HEK293 (cell line): ENCODE data around the gene NEK2.

Experiments used
- CTCF ChIA-PET: fragments of 350-600 bp; formaldehyde crosslinking; extraction: SDS; loops from one replicate; lab custom pipeline; 2021; ENCODE audit warnings: antibody characterized with exemption; lab: Yijun Ruan, JAX
- POLR2A ChIA-PET: fragments of 300-600 bp; formaldehyde crosslinking; extraction: SDS; loops from one replicate; lab custom pipeline; 2020; ENCODE audit warnings: antibody characterized with exemption, inconsistent platforms; lab: Yijun Ruan, JAX
- H3K27ac ChIP-seq: fragments of 200-500 bp; sonication (Bioruptor generic); 2 replicates; pipeline ENCODE4 v1.5.1; 2014; ENCODE audit warnings: low read depth, low read length, control low read depth, inconsistent platforms; ENCODE audit errors: extremely low read depth
- H3K36me3 ChIP-seq, 2 experiments: fragments of 200-500 bp in 1 of 2; sonication (Bioruptor generic) in 1 of 2; 1 replicate in 1 of 2; 2 replicates in 1 of 2; pipeline ENCODE4 v1.5.1; 2014 to 2017; ENCODE audit warnings: inconsistent platforms in 2 of 2, low read length in 2 of 2; ENCODE audit not compliant: control insufficient read depth in 2 of 2, insufficient read depth in 1 of 2
- H3K4me1 ChIP-seq: fragments of 200-500 bp; sonication (Bioruptor generic); 2 replicates; pipeline ENCODE4 v1.5.1; 2014; ENCODE audit warnings: mild to moderate bottlenecking, low read length, inconsistent platforms; ENCODE audit not compliant: control insufficient read depth, insufficient read depth
- H3K4me3 ChIP-seq: 2 replicates; pipeline ENCODE4 v1.5.1; 2011; ENCODE audit warnings: low read depth, mild to moderate bottlenecking, control low read depth, low read length, moderate library complexity
- H3K9me3 ChIP-seq: fragments of 200-500 bp; sonication (Bioruptor generic); 2 replicates; pipeline ENCODE4 v1.5.1; 2014; ENCODE audit warnings: low read depth, low read length, inconsistent platforms; ENCODE audit not compliant: control insufficient read depth, insufficient read depth
- BCL11A ChIP-seq: fragments of 450-650 bp; formaldehyde crosslinking; IDR thresholded peaks from 2 replicates; pipeline ENCODE4 v1.5.1; 2016; ENCODE audit warnings: low read depth, missing biosample characterization, missing genetic modification characterization
- GLI4 ChIP-seq: fragments of 450-650 bp; formaldehyde crosslinking; IDR thresholded peaks from 2 replicates; pipeline ENCODE4 v1.5.1; 2016; ENCODE audit warnings: missing biosample characterization, missing genetic modification characterization
- PRDM1 ChIP-seq: fragments of 450-650 bp; formaldehyde crosslinking; IDR thresholded peaks from 2 replicates; pipeline ENCODE4; 2016; ENCODE audit warnings: missing biosample characterization, missing genetic modification characterization
- PRDM10 ChIP-seq: fragments of 450-650 bp; formaldehyde crosslinking; IDR thresholded peaks from 2 replicates; pipeline ENCODE4 v1.5.1; 2016; ENCODE audit warnings: missing biosample characterization, missing genetic modification characterization
- SP7 ChIP-seq: fragments of 450-650 bp; formaldehyde crosslinking; IDR thresholded peaks from 2 replicates; pipeline ENCODE4 v1.5.1; 2016; ENCODE audit warnings: missing biosample characterization, missing genetic modification characterization
- TCF7L2 ChIP-seq: IDR thresholded peaks from 2 replicates; pipeline ENCODE4 v1.6.1; 2011; ENCODE audit warnings: low read depth, mild to moderate bottlenecking, inconsistent platforms, low read length, moderate library complexity, borderline replicate concordance
- TRIM28 ChIP-seq: IDR thresholded peaks from 2 replicates; pipeline ENCODE4 v1.6.1; 2011; ENCODE audit warnings: low read length, control low read depth, borderline replicate concordance
- ZIC2 ChIP-seq: fragments of 450-650 bp; formaldehyde crosslinking; IDR thresholded peaks from 2 replicates; pipeline ENCODE4 v1.5.1; 2016; ENCODE audit warnings: missing biosample characterization, missing genetic modification characterization
- ZNF132 ChIP-seq: fragments of 450-650 bp; formaldehyde crosslinking; IDR thresholded peaks from 2 replicates; pipeline ENCODE4 v1.5.1; 2017; ENCODE audit warnings: missing biosample characterization, missing genetic modification characterization, borderline replicate concordance
- ZNF140 ChIP-seq: fragments of 450-650 bp; formaldehyde crosslinking; IDR thresholded peaks from 2 replicates; pipeline ENCODE4 v1.5.1; 2016; ENCODE audit warnings: missing biosample characterization, missing genetic modification characterization
- ZNF184 ChIP-seq: fragments of 450-650 bp; IDR thresholded peaks from 2 replicates; pipeline ENCODE4 v1.5.1; 2018; ENCODE audit warnings: missing biosample characterization, mild to moderate bottlenecking, missing genetic modification characterization
- ZNF214 ChIP-seq: fragments of 450-650 bp; formaldehyde crosslinking; IDR thresholded peaks from 2 replicates; pipeline ENCODE4 v1.5.1; 2017; ENCODE audit warnings: missing biosample characterization, mild to moderate bottlenecking, missing genetic modification characterization, borderline replicate concordance
- ZNF24 ChIP-seq: fragments of 450-650 bp; formaldehyde crosslinking; IDR thresholded peaks from 2 replicates; pipeline ENCODE4 v1.5.1; 2016; ENCODE audit warnings: missing biosample characterization, missing genetic modification characterization
- ZNF266 ChIP-seq: fragments of 450-650 bp; formaldehyde crosslinking; IDR thresholded peaks from 2 replicates; pipeline ENCODE4 v1.5.1; 2016; ENCODE audit warnings: missing biosample characterization, missing genetic modification characterization, low read depth
- ZNF391 ChIP-seq: fragments of 450-650 bp; formaldehyde crosslinking; IDR thresholded peaks from 2 replicates; pipeline ENCODE4 v1.5.1; 2016; ENCODE audit warnings: low read depth, missing biosample characterization, missing genetic modification characterization, borderline replicate concordance
- ZNF488 ChIP-seq: fragments of 450-650 bp; formaldehyde crosslinking; IDR thresholded peaks from 2 replicates; pipeline ENCODE4 v1.5.1; 2016; ENCODE audit warnings: missing biosample characterization, missing genetic modification characterization
- ZNF501 ChIP-seq: fragments of 450-650 bp; formaldehyde crosslinking; IDR thresholded peaks from 2 replicates; pipeline ENCODE4 v1.5.1; 2016; ENCODE audit warnings: missing biosample characterization, missing genetic modification characterization
- ZNF791 ChIP-seq: fragments of 450-650 bp; formaldehyde crosslinking; IDR thresholded peaks from 2 replicates; pipeline ENCODE4 v1.5.1; 2016; ENCODE audit warnings: missing biosample characterization, missing genetic modification characterization
- ZSCAN30 ChIP-seq: fragments of 450-650 bp; IDR thresholded peaks from 2 replicates; pipeline ENCODE4 v1.5.1; 2018; ENCODE audit warnings: missing biosample characterization, mild to moderate bottlenecking, missing genetic modification characterization, moderate library complexity
- TF ChIP-seq, protein P1 (sequence below): fragments of 450-650 bp; formaldehyde crosslinking; IDR thresholded peaks from 2 replicates; pipeline ENCODE4 v1.5.1; 2016; ENCODE audit warnings: missing biosample characterization, missing genetic modification characterization, low read depth

The NEK2 gene

GRCh38 chr1:211676106-211676583 is 724 bp upstream of the NEK2 start (continued):
- TF ChIP-seq, protein P1, sequence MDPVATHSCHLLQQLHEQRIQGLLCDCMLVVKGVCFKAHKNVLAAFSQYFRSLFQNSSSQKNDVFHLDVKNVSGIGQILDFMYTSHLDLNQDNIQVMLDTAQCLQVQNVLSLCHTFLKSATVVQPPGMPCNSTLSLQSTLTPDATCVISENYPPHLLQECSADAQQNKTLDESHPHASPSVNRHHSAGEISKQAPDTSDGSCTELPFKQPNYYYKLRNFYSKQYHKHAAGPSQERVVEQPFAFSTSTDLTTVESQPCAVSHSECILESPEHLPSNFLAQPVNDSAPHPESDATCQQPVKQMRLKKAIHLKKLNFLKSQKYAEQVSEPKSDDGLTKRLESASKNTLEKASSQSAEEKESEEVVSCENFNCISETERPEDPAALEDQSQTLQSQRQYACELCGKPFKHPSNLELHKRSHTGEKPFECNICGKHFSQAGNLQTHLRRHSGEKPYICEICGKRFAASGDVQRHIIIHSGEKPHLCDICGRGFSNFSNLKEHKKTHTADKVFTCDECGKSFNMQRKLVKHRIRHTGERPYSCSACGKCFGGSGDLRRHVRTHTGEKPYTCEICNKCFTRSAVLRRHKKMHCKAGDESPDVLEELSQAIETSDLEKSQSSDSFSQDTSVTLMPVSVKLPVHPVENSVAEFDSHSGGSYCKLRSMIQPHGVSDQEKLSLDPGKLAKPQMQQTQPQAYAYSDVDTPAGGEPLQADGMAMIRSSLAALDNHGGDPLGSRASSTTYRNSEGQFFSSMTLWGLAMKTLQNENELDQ (tag by site-specific recombination): no peak
- TF ChIP-seq GLI4 (0 out of 2 replicates have a peak, but pooled peaks have one; percentile 5), ZNF266 (tag by site-specific recombination) (no peak)

GRCh38 chr1:211667065-211667617 is 8.3 kb downstream of the NEK2 start:
- ChIA-PET CTCF (interaction anchor here (0.6 to 1.7 kb wide), 6 partner anchors 8 to 1032 kb away, joined by 3 to 5 read pairs (median 3); partner anchors contain the start of genes DTL, INTS7 and NEK2), POLR2A (interaction anchor here (0.7 kb wide), 1 partner anchor 8 kb away, joined by 3 read pairs; the partner anchor contains the start of gene NEK2)
- no peak overlapping the region for H3K27ac ChIP-seq
- no peaks in the 10 kb centered on the region for H3K9me3 ChIP-seq
- peaks cover 9 to 85% of the 10 kb centered on the region in 2 experiments for H3K36me3 ChIP-seq
- no peak for TF ChIP-seq ZSCAN30 (tag by site-specific recombination)
- TF ChIP-seq ZNF501 (tag by site-specific recombination): no peak
- TF ChIP-seq PRDM1 (tag by site-specific recombination): no peak
- TF ChIP-seq ZNF24: no peak
- no peak for TF ChIP-seq ZNF391 (tag by site-specific recombination)
- TF ChIP-seq ZNF140 (tag by site-specific recombination): no peak
- no peak for TF ChIP-seq ZNF488 (tag by site-specific recombination)
- no peak for TF ChIP-seq PRDM10 (tag by site-specific recombination)
- no peak for TF ChIP-seq SP7 (tag by site-specific recombination)
- no peak for TF ChIP-seq ZNF214 (tag by site-specific recombination)
- no peak for TF ChIP-seq ZNF184 (tag by site-specific recombination)
- TF ChIP-seq TCF7L2: no peak
- TF ChIP-seq BCL11A (tag by site-specific recombination): no peak
- no peak for TF ChIP-seq TRIM28
- TF ChIP-seq ZIC2 (tag by site-specific recombination): no peak
- no peak for TF ChIP-seq ZNF132 (tag by site-specific recombination)
- no peak for TF ChIP-seq ZNF791 (tag by site-specific recombination)
- no peaks in the 10 kb centered on the region; the same call in 1 of the 2 replicates for H3K4me1 ChIP-seq
- no peak overlapping the region for H3K4me3 ChIP-seq
